HCEC 1CT (cell line): ENCODE data around the gene CTBP2.

Experiments
- DNase-seq: peaks from one replicate; pipeline ENCODE4 v3.0.0-alpha.2; 2017

The CTBP2 gene

DNA sequence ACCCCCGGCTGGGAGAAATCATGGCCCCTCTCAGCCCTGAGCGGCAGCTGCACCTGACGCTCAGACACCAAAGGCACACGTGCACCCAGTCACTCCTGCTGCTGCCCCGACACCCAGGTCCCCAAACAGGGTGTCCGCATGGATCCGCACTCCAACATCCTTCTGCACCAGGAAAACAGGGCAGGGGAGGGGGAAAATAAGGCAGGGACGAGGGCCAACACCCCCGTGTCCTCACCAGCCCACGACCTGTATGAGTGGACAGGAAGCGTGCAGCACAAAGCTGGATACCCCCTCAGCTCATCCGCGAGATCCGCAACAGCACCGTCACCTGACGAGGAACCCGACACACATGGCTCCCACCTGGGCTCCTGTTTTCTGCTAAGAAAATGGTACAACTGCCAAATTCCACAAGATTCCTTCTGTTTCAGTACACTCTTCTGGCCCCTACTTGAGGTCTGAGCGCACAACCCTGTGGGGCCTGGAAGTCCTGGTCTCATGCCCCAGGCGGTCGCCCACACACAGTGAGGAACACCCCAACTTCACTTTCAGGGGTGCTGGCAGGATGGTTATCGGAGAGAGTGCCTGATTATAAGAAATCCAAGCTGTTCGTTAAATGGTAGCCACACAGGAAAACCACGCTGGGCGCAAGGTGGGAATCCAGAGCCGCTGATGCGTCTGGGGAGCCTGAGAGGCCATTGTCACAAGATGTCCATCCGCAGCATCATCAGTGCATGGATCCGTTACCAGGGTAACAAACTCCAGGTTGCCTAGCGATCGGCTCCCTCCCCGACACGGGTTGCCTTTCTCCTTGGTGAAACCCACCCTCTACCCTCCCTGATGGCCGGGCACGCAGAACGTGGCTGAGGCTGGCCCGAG lies 154.8 kb downstream of the CTBP2 start:
- no peak for DNase-seq

DNA sequence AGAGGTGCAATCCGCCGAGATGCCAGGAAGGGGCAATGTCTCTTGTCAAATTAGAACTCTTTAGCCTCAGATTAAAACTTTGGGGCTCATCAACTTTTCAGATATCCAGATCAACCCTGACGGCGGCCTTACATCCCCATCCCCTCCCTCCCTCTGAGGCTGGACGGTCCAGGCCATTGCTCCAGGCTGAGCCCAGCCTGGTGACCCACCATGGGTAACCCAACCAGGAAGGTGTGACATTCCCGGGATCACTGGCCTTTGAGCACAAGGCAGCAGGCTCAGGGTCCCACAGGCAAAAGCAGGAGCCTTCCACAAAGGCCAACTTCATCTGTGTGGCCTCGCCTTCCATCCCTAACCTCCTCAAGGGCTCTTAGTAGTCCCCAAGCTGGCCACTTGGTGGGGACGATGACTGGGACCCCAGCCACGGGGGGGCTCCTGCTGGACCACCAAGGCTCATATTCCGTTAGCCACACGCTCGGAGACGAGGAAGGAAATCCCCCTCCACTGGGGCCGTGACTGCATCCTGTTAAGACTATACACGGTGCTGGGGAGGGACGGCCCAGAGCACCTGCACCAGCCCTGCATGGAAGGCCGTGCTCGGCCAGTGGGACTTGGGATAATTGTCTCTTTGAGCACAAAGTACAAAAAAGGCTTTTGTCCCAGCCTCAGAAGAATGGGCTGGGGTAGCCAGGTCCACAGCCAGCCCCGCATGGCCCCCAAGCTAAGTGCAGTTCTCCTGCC lies 155.6 kb downstream of the CTBP2 start:
- no peak for DNase-seq

DNA sequence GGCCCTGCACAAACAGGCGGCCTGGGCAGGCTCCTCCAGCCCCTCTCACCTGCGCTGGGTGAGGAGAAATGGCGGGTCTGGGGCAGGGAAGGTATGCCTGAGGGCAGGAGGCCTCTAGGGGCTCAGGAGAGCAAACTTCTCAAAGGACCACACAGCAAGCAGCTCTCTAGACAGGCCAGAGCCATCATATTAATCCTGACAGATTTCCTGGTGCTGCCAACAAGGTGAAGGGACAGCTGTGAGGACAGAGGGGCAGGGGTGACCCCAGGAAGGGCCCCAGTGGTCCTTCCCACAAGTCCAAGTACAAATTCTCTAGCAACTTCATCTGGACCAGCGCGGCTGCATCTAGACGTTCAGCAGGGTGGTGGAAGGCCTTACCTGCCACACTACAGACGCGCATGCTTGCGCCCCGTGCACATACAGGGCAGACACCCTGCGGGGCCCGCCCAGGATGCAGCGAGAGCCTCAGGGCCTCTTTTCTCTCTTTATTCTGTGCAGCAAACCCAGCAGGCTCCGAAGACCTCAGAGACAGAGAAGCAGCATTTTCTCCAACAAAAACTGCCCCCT lies 156.4 kb downstream of the CTBP2 start:
- no peak for DNase-seq

DNA sequence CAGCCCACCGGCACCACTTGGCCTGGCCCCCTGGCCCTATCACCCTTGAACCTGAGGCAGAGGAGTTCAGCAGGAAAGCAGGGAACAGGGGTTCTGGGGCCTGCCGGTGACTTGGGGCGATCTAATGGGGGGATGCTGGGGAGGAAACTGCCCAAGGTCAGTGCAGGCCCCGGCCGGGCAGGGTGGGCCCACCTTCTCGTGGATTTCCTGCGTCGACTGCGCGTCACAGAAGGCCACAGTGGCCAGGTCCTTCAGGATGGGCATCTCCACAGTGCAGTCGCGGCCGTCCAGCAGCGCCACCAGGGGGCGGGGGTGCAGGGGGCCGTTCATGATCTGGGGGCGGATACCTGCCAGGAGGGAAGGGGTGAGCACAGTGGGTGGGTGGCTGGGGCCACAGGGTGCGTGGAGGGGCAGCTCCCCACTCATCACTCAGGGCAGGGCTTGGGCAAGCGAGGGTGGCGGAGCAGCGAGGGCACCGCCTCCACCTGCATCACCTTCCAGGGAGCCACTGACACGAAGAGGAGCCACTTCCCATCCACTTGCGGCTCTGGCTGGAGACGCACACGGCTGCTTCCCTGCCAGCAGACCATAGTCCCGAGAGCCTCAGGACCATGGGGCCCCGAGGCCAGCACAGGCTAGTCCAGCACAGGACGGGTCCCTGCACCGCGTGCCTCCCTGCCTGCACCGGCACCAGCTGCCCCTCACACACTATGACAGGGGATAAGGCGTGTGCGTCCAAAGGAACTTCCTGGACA lies 157.0 kb downstream of the CTBP2 start:
- DNase-seq = no peak

DNA sequence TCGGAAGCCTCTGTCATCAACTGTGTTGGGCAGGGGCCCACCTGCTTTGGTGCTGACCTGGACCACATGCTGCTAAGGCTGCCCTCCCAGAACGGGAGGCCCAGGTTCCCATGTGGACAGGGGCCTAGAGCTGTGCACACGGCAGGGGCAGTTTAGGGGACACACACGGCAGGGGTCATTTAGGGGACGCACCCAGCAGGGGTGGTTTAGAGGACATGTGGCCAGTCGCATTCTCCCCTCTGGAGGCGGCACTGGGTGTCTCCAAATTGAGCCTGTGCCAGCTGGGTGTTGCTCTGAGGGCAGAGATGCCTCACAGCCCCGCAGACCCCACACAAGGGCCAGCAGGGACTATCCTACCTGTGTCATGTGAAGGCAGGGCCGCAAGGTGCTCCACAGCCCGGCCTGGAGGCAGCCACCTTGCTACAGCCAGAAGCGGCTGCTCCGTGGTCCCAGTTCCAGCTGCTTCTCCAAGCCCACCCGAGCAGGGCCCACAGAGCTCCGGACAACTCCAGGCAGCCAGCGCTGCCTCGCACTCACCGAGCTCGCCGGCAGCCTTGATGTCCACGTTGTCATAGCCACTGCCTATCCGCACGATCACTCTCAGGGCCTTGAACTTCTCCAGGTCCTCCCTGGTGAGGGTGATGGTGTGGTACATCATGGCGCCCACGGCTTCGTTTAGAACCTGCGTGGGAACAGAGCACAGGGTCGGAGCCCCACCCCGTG lies 157.8 kb downstream of the CTBP2 start:
- no peak for DNase-seq

DNA sequence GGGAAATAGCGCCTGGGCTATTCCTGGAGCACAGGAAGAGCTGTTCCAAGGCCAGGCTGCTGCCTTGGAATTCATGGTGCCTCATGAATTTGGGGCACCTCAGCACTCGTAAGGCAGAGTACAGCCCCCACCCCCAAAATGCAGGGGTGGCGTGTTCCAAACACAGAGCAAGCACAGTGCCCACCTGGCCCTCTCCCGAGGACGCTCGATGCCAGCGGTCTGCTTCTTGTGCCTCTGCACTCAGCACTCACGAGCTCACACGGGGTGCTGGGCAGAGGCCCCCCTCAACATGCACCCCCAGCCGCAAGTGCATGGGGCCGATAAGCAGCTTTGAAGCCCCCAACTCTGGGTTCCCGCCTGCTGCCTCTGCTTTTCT lies 158.3 kb downstream of the CTBP2 start:
- no peak for DNase-seq

DNA sequence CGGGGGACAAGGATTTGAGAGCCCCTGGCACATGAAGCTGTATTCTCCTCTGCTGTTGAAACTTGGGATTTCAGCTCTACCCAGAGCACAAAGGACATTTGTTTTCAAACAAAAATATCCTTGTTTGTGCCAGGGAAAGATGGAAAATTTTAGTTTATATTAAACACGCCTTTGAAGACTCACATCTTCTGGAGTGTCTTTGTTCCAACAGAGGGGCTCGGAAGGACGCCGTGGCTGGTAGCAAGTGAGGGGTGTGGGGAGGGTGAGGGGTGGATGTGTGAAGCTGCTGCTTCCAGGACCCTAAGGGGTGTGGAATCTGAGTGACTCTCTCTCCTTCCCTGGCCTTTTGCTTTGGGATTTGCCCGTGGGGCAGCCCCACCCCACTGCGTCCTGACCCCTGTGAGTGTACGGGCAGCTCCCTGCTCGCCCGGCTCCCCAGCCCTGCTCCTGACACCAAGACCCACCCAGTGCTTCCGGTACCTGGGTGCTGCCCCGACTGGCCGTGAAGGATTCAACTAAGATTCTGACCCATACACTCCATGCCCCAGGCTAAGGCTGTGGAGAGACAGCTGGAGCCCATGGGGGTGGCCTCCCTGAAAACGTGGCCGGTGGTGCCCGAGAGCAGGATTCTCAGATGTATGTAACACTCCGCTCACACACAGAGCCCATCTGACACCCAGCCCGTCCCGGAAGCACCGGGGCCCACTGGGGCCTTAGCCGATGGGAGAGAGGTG lies 158.9 kb downstream of the CTBP2 start:
- DNase-seq = no peak

DNA sequence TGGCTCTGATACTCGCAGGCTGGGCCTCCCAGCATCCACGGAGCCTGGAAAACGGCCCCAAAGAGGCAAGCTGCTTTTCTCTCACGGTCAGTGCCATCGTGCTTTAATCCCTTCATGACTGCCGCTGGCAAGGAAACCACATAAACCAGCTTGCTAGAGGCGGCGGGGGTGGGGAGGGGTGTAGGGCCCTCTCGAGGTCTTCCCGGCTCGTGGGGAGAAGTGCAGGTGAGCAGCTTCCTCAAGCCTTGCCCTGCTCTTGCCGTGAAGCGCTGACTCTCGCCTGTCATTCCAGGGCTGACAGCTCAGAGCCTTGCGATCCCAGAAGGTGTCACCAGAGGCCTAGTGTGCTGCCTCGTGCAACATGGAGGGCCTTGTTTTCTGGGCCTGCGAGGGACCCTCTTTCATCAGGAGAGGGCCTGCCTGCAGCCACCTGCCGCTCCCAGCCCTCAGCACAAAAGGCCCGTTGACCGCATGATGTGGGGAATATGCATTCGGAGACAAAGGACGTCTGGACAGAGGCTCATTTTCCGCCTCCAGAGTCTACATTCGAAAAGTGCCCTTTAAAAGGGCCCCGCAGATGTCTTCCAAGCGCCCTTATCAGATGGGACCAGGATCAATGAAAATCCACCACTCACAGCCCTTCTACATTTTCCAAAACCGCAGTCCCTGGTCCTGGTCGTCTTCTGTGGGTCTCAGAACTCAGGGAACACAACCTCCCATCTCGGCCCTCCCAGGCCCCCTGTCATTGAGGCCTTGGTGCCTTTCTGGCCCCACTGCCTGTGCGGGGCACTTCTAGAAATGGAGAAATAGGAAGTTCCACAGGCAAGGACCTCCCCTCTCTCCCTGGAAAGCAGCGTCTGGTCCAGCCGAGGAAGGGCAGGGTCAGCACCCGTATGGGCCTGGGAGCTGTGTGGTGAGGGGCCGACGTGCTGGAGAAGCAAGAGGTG lies 159.7 kb downstream of the CTBP2 start:
- DNase-seq = no peak

DNA sequence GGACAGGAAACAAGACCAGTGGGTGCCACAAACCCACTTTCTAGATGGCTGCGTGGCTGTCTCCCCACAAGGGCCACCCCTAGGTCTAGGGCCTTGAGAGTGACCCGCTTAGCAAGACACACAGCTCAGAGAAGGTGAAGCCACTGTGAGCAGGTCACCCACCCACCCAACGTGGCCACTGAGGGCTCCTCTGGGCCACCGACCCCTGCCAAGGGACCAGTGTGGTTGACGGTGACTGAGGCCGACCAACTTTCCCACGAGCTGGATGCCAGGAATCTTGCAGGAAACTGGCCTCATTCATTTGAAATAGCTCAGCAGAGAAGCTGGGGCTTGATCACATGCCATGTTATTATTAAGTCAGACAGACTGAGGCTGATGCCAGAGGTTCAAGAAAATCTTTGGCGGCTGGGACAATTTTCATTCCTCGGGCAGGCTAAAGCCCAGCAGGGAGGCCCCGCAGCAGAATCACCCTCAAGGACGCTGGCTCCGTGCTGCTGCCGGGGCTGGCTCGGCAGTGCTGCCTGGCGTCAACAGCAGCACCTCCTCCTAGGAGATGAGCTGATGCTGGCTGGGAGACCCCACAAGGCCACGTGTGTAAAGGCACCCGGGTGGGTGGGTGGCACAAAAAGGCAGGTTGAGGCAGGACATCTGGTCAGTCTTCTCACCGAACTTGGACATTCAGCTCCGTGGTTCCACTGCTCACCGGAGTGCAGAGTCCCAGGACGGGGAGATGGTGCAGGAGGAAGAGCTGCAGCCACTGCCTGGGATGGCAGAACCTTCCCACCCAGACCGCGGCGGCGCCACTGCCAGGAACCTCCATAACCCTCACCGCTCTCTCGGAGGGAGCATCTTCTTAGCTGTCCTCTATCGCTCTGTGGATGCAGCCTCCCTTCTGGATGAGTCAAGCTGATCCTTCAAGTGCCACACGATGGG lies 160.7 kb downstream of the CTBP2 start:
- DNase-seq = no peak

DNA sequence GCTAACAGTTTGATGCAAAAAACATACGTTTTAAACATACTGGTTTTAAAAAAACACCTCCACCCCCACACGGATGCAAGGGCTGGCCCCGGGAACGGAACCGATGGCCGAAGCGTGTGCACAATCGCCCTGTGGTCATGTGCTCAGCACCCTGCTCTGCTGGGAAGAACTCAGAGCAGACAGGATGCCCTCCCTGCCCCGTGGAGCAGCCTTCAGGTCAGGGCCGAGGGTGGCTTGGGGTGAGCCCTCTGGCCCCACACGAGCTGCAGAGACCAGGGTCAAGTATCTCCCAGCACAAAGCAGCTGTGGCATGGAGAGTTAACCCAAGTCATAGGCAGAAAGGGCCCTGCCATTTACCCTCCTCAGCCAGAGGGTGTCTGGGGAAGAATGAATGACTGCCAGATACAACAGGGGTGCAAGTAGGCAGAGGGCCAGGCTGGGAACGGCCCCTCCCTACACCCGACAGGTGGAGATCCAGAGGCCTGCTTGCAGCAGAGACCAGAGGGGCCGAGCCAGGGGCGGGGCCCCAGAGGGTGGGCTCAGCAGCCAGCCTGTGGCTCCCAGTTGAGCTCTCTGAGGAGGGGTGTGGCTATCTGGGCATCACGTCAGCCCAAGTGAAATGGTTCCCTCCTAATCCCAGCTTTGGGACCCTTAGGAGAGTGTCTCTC lies 161.6 kb downstream of the CTBP2 start:
- no peak for DNase-seq

DNA sequence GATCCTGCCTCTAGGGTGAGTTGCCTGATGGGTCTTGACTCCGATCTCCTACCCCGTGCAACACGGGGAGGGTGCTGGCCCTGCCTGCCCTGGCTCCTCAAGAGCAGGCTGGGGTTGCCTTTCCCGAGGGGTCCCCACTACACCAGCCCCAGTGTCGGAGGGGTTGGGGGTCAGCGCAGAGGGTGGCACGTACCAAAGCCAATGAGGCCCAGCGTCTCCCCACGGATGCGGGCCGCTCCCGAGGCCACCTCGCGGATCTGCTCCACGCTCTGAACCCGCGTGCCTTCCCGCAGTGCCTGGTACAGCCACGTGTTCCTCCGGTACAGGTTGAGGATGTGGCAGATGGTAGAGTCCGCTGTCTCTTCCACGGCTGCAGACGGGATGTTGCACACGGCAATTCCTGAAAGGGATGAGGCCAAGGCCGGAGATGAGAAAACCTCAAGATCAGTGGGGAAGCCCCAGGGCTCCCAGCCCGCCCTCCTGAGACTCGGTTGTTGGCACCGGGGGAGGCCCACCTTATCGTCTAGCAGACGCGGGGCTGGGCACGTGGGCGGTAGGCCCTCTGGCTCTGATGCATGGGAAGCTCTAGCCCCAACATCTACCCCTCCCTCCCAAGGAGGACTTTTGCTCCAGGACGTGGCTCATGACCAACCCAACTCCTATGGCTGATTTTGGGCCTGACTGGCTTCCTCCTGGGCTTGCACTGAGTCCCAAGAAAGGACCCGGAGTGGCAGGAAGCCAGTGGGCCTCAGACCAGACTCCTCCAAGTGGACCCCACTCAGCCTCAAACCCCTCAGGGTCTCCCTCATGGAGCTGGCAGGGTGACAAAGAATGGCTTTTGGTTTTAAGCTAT lies 162.4 kb downstream of the CTBP2 start:
- DNase-seq = no peak

DNA sequence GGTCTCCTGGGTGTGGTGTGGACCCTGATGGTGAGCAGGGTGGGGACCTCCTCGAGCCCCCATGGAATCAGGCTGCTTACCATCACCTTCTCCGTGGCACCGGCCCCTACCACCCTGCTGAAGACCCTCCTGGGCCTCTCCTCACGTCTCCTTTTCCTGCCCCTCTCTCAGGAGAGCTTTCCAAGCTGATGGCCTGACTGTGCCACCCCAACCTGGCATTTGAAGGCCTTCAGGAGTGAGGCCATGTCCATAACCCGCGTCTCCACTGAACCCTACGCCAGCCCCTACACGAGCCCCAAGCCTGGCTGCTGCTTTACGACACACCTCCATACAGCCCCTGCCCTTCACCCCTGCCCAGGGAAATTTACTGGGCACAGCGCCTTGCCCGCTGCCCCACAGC lies 163.1 kb downstream of the CTBP2 start:
- no peak for DNase-seq

DNA sequence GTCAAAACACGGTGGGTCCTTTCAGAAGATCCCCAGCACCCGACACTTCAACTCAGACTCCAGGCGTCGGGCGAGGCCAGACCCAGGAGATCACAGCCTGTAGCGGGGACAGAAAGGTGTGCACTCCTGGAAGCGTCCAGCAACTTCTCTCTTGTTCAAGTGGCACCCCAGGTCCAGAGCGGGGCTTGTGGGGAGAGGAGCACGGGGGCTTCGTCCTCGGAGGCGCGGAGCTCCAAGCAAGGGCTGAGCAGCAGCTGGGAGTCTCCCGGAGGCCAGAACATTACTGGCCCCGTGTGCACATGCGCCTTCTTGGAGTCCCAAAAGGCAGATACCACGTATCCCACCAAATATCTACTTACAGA lies 163.5 kb downstream of the CTBP2 start:
- DNase-seq = no peak

DNA sequence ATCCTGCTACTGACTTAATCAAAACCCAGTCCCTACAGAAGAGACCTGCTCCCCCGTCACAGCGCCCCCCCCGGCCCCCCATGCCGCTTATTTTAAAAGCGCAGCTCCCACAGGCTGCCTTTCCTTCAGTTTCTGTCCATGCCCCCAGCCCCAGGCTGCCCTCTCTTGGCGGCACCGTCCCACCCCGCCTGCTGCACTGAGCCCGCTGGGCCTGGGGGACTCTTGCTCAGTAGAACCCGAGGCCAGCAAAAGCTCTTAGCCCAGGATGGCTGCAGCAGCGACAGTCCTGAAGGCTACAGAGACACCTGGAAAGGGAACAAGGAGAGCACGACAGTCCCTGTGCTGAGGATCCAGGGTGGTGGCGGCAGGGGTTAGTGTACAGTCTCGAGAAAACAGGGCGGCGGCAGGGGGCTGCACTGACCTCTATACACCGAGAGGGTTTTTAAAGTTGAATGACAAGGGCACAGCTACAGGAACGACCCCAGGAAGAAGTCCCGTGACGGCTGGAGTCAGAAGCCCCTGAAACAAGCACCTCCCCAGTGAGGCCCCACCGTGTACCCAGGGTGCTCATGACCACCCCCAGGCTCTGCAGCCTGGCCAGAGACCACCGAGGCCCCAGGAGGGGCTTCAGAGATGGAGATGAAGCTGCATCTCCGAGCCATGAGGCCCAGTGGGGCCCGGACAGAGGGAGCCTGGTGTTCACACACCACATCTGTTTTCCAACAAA lies 164.1 kb downstream of the CTBP2 start:
- DNase-seq = no peak

DNA sequence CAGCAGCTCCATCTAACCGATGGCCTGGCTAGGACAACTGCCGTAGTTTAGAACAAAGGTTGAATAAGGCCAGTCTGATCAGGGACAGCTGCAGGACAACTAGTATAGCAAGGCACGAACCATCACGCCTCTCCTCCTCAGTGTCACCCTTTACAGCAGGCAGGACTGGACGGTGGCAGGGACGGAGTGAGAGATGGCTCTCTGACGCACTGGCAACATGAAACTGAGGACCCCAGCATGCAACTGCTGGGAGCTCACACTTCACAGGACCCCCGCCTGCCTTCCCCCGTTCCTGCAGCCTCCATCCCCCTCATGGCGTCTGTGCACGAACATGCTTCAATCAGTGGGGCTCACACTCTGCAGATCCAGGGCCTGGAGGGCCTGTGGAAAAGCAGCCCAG lies 164.8 kb downstream of the CTBP2 start:
- no peak for DNase-seq

DNA sequence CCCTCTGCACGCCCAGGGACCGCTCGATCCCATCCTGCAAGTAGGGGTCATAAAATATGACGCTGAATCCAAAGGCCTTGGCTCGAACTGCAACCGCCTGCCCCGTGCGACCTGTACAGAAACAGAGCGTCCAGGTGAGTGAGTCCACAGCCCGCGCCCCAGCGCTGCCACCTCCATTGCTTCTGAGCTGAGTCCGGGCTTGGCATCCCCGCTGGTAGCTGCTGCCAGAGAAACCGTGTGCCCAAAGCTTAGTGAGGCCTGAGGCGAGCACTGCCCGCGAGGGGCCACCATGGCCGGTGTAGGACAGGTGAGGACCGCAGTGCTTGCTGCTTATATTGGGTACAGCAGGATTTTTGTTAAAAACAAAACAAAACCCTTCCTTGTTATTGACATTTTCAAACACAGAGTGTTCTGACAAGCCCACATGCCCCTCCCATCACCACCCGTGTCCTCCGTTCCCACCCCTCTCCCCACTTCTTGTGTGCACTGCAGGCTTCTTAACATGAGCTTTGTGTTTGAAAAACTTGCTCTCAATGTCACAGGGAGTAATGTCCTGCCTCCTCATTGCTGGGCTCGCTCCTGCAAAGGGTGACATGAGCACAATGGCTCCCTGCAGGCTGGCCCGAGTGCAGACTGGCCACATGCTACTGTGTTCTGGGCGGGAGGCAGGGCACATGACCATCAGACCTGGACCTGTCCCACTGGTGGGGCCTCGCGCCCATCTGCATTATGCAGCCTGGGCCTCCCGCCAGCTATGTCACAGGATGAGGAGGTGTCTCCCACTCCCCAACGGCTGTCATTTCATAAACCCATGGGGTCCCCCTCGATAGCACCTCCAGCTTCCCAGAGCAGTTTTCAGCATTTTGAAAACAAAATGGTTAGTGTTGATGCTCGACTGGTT lies 165.5 kb downstream of the CTBP2 start:
- peak; percentile 0 for DNase-seq
